ENCODE measurements around the gene SLIT3.
"Not testable (repeated sequence)": the region's sequence is repeated elsewhere in the genome, so short reads cannot be mapped to it uniquely, and the experiment has no call there.

- TF ChIP-seq POLR2A (IDR thresholded peaks at IDR 0.05; ENCODE audit: low read length); GATA1 (IDR thresholded peaks at IDR 0.05; ENCODE audit: low read depth, low read length): not testable (repeated sequence)
Measured at GRCh38 chr5:168630958-168631357, 670.0 kb downstream of the SLIT3 start.

All from erythroblast (primary cell).